HG03095 (cell line): ENCODE results near the gene PLIN3.
"Not testable (repeated sequence)": the region's sequence is repeated elsewhere in the genome, so short reads cannot be mapped to it uniquely, and the experiment has no call there.

Source experiments
- ATAC-seq: cut with Tn5 transposase; IDR thresholded peaks from one replicate; pipeline ENCODE4 v1.9.1; 2021; ENCODE audit warnings: moderate library complexity; ENCODE audit not compliant: unreplicated experiment

PLIN3 gene

DNA sequence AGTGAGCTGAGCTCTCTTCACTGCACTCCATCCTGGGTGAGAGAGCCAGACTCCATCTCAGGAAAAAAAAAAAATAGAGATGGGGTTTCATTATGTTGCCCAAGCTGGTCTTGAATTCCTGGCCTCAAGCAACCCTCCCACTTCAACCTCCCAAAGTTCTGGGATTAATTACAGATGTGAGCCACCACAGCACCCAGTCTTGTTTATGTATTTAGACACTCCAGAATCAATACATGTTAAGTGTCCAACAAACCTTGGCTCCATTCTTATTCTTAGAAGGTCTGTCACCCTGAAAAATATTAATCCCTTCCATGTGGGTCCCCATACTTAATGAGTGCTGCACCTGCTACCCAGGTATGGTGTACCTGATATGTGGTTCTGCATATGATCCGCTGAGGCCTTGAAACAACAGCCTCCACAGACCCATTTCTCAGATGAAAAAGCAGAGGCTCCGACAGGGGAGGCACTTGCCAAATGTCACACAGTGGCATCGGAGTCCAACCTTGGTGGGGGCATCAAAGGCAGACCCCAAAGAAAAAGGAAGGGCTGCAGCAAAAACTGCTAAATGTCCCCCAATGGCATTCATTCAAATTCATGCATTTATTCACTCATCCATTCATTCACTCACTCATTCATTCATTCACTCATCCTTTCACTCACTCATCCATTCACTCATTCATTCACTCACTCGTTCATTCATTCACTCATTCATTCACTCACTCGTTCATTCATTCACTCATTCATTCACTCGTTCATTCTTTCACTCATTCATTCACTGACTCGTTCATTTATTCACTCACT is 52.6 kb downstream of the PLIN3 start:
- no peak for ATAC-seq

DNA sequence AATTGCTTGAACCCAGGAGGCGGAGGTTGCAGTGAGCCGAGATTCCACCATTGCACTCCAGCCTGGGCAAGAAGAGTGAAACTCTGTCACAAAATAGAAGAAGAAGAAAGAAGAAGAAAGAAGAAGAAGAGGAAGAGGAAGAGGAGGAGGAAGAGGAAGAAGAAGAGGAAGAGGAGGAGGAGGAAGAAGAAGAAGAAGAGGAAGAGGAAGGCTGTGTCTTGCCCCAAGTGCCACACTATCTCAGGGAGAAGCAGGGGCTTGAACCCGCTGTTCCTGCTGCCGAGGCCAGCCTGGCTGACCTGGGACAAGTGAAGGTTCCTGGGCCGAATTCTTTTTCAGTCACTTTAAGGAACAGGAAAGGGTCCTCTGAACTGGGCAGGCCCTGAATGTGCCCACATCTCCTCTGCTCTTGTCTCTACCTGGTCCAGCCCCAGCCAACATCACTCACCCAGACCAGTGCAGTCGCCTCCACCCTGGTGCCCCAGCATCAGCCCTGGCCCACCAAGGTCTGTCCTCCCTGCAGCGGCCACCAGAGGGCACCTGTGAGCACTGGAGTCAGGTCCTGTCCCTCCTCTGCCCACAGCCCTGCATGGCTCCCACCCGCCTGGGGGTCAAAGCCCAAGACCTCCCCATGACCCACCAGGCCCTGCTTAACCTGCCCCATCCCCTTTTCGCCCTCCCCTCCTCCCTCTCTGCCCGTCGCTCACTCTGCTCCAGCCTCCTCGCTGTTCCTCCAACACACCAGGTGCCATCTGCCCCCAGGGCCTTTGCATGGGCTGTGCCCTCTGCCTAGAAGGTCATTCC is 55.9 kb downstream of the PLIN3 start:
- no peak for ATAC-seq

DNA sequence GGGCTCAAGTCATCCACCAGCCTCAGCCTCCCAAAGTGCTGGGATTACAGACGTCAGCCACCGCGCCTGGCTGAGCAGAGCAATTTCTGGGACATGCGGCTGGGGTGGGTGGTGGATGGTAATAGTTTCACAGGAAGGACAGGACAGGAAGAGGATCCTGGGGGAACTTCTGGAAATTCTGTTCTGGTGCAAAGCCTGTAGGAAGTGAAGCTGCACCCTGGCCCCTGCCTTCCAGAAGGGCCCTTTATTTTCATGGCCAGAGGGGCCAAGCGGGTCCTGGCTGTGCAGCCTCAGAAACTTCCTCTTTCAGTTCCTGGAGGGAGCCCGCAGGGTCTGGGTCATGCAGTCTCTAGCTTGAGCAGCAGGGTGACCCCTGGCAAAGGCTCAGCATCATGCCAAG is 60.3 kb downstream of the PLIN3 start:
- ATAC-seq = no peak

DNA sequence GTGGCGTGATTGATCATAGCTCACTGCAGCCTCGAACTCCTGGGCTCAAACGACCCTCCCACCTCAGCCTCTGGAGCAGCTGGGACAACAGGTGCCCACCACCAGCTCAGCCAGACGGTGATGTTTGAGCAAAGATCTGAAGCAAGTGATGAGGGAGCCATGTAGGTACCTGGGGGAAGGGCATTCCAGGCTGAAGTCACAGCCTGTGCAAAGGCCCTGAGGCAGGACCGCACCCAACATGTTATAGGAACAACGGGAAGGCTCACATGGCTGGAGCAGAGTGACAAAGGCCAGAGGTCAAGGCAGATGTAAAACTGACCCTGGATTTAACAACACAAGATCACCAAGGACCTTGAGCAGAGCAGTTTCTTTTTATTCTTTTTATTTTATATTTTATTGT is 61.1 kb downstream of the PLIN3 start:
- no peak for ATAC-seq

DNA sequence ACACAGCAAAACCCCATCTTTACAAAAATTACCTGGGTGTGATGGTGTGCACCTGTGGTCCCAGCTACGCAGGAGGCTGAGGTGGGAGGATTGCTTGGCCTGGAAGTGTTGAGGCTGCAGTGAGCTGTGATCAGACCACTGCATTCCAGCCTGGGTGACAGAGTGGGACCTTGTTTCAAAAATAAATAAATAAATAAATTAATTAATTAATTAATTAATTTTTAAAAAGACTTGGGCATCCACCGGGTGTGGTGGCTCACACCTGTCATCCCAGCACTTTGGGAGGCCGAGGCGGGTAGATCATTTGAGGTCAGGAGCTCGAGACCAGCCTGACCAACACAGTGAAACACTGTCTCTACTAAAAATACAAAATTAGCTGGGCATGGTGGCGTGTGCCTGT is 62.3 kb downstream of the PLIN3 start:
- not testable (repeated sequence) for ATAC-seq

DNA sequence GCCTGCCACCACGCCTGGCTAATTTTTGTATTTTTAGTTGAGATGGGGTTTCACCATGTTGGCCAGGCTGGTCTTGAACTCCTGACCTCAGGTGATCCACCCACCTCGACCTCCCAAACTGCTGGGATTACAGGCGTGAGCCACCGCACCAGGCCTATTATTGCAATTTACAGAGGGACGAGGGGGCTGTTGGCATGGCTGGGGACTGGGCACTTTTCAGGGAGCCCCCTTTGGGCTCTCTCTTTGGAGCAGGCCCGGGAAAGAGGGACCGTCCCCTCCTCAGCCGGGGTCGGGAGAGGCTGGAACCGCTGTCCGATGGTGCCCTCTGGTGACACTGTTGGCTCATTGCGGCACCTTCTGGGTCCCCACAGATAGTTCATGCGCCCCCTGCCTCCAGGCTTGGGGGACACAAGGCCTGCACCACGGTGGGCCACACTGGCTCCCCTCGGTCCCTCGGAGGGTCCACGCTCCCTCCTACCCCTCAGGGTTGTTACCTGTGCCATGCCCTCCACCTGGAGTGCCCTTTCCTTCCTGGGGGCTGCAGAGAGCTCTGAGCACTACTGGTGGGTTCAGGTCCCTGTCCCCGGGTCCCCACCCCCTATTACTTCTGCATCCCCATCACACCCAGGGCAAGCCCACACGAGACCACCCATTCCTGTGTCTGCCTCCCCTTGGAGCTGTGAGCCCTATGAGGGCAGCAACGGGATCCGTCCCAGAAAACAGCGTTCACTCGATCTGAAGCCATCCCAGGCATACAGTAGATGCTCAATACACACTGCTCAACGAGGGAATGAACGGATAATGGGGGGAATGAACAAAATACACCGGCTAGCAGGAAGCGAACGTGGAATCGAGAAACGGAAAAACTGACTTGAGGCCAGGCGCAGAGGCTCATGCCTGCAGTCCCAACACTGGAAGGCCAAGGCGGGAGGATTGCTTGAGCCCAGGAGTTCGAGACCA is 63.5 kb downstream of the PLIN3 start:
- no peak for ATAC-seq

DNA sequence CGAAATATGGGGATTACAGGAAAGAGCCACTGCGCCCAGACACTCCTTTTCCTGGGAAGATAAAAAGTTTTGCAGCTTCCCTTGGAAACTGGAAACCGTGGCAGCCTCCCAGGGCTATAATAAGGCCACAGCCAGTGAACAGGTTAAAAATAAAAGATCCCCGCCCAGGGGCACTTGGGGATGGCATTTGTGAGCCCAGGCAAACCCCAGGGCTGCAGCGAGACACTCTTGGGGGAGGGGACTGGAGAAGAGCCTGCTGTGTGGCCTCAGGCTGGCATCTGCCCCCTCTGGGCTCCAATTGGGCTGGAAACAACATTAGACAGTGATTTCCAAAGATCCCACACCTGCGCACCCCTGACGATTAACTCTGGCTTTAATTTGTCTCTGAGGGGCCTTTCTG is 64.8 kb downstream of the PLIN3 start:
- no peak for ATAC-seq

DNA sequence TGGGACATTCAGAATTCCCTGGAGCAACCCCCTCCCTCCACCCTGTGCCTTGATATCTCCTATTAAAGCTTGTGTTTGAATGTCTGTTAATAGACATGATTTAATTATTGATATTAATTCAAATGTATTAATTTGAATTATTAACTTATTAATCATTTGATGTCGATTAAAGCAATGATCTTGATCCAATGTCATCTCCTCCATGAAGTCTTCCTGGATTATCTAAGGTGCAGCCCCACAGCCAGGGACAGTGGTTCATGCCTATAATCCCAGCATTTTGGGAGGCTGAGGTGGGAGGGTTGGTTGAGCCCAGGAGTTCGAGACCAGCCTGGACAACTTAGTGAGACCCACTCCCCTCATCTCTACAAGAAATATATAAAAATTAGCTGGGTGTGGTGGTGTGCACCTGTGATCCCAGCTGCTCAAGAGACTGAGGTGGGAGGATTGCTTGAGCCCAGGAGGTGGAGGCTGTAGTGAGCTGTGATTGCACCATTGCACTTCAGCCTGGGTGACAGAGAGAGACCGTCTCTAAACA is 66.3 kb downstream of the PLIN3 start:
- no peak for ATAC-seq

DNA sequence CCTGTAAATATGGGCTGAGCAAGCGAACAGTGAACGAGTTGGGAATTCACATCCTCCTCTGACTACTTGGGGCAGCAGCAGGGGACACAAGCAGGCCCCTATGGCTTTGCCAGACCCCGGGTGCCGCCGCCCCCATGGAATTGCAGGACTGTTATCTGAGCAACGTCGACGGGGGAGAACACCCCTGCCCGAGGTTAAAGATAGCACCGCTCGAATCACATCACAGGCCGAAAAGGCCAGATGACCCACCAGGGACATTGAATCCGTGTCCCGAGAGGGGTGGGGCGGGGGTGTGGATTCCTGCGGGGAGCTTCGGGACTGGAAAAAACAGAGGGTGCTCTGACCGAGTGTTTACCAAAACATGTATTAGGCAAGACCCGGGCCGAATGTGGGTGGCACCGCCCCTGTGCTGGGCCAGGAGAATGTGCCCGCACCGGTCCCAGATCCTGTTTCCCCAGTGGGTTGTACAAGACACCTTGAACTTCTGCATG is 66.8 kb downstream of the PLIN3 start:
- ATAC-seq = no peak

DNA sequence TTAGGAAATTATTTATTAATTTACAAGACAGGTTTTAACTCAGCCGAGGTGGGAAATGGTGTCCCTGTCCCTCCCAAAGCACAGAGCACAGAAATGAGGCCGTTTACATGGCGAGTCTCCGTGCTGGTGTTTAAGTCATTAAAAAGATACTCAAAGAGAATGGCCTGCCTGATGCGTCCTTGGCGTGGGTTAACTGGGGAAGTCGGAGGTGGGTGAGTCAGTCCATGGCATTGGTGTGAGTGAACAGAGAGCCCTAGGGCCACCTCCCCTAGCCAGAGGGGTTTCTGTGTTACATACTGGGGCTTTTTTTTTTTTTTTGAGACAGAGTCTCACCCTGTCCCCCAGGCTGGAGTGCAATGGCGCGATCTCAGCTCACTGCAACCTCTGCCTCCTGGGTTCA is 72.1 kb downstream of the PLIN3 start:
- no peak for ATAC-seq

DNA sequence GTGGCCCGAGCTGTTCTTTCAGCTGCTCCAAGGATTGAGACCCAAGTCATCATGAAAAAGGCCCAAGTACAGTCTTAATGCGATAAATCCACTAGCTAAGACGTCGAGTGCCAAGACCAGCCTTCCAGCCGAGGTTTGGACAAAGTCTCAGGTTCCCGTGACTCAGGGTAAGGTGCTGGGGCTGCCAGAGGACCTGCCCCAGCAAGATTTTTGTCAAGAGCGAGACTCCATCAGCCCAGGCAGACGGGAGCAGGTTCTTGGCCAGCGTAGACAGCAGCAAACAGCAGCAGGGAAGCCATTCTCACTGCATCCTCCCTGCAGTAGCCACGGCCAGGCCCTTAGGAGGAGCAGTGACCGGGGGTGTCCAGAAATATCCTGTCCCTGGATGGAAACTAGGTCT is 72.5 kb downstream of the PLIN3 start:
- ATAC-seq = no peak

DNA sequence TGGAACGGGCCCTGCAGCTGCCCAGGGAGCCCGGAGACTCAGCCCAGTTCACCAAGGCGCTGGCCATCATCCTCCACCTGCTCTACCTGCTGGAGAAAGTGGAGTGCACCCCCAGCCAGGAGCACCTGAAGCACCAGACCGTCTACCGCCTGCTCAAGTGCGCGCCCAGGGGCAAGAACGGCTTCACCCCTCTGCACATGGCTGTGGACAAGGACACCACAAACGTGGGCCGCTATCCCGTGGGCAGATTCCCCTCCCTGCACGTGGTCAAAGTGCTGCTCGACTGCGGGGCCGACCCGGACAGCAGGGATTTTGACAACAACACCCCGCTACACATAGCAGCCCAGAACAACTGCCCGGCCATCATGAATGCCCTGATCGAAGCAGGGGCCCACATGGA is 74.2 kb downstream of the PLIN3 start:
- not testable (repeated sequence) for ATAC-seq

DNA sequence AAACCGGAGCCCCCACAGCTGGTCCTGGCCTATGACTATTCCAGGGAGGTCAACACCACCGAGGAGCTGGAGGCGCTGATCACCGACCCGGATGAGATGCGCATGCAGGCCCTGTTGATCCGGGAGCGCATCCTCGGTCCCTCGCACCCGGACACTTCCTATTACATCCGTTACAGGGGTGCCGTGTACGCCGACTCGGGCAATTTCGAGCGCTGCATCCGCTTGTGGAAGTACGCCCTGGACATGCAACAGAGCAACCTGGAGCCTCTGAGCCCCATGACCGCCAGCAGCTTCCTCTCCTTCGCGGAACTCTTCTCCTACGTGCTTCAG is 74.6 kb downstream of the PLIN3 start:
- ATAC-seq = not testable (repeated sequence)

DNA sequence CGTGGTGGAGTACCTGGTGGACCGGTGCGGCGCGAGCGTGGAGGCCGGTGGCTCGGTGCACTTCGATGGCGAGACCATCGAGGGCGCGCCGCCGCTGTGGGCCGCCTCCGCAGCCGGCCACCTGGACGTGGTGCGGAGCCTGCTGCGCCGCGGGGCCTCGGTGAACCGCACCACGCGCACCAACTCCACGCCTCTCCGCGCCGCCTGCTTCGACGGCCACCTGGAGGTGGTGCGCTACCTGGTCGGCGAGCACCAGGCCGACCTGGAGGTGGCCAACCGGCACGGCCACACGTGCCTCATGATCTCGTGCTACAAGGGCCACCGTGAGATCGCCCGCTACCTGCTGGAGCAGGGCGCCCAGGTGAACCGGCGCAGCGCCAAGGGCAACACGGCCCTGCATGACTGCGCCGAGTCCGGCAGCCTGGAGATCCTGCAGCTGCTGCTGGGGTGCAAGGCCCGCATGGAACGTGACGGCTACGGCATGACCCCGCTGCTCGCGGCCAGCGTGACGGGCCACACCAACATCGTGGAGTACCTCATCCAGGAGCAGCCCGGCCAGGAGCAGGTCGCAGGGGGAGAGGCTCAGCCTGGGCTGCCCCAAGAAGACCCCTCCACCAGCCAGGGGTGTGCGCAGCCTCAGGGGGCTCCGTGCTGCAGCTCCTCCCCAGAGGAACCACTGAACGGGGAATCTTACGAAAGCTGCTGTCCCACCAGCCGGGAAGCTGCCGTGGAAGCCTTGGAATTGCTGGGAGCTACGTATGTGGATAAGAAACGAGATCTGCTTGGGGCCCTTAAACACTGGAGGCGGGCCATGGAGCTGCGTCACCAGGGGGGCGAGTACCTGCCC is 75.2 kb downstream of the PLIN3 start:
- ATAC-seq = not testable (repeated sequence)

DNA sequence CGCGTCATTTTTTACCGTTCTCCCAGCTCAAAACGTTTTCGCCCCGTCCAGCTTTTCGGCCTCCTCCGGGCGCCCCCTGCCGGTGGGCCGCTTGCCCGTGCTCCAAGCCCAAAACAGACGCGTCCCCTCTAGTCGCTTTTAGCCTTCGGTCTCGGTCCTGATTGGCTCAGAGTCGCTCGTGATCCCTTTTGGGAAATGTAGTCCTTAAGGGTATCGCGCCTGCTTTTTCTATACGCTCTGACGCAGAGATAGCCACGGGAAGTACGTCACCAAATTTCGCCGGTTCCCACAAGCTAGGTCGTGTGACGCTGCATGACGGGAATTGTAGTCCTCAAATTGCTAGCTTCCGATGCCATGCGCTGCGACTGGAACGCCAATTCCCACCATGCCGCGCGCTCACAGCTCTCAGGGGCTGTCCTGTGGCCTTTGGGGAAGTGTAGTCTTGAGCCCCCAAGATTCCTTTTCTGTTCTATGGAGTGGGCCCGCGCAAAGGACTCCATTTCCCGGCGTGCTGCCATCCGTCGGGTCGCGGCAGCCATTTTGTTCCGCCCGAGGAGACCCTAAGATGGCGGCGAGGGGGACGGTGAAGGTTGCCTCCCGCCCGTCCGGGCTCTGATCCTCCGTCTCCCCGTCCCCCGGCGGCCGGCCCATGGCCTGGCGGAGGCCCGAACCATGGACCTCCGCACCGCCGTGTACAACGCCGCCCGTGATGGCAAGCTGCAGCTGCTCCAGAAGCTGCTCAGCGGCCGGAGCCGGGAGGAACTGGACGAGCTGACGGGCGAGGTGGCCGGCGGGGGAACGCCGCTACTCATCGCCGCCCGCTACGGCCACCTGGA is 76.1 kb downstream of the PLIN3 start, which contains the start of gene FEM1A:
FEM1A (plus strand) TSS at position 552 of the 836 bp plus-strand sequence; CDS start at position 673, 121 bp downstream.
- ATAC-seq = peak; percentile 91
